Ovary (tissue), 9 donors: ENCODE measurements around the gene HMG20A. TPM values are rescaled to one million over a fixed set of nuclear protein-coding genes. Genes with fewer than 3 reads are reported as not detected.
A peak's percentile ranks its signal among the peaks of the same experiment; 100 is the strongest.

Source experiments
- DNase-seq, 5 donors: peaks; one replicate each; pipeline ENCODE4 v3.0.0-alpha.2; 2019 to 2020
- H3K27ac ChIP-seq, 2 donors: fragments of 200-600 bp; one replicate each; pipeline versions ENCODE4 v1.5.1 to v1.8.0; 2019 to 2022
- H3K27me3 ChIP-seq: fragments of 200-600 bp; one replicate; pipeline ENCODE4 v1.8.0; 2022
- H3K36me3 ChIP-seq: fragments of 200-600 bp; sonication (generic); one replicate; pipeline ENCODE4 v1.5.1; 2019
- H3K4me1 ChIP-seq: one replicate; pipeline ENCODE4 v1.8.1; 2013; ENCODE audit warnings: mild to moderate bottlenecking, moderate library complexity; ENCODE audit not compliant: insufficient read depth
- H3K4me3 ChIP-seq: fragments of 200-600 bp; sonication (generic); one replicate; pipeline ENCODE4 v1.5.1; 2017
- H3K9me3 ChIP-seq, 2 donors: fragments of 200-600 bp in 1 of 2; sonication (generic) in 1 of 2; one replicate each; pipeline versions ENCODE4 v1.5.1 to v1.8.1; 2013 to 2019; ENCODE audit warnings: mild to moderate bottlenecking in 1 of 2, moderate library complexity in 1 of 2
- EP300 ChIP-seq: sonication (generic); formaldehyde crosslinking; IDR thresholded peaks from one replicate; pipeline ENCODE4 v1.6.1; 2017; ENCODE audit warnings: antibody characterized with exemption
- POLR2A ChIP-seq: fragments of 450-650 bp; IDR thresholded peaks from one replicate; pipeline ENCODE4 v1.6.1; 2017; ENCODE audit warnings: antibody characterized with exemption, mild to moderate bottlenecking, moderate library complexity
- WGBS, 3 donors: extraction: QIAGEN DNeasy Blood & Tissue Kit in 1 of 3; methylation state at CpG; one replicate each; pipeline versions ENCODE4 v1.1.5 to v1.1.7; 2013 to 2017; 5-methylcytosine and 5-hydroxymethylcytosine counted together
- intact Hi-C, 4 donors: fragments of 100-400 bp; cut with DNase I; formaldehyde crosslinking; loops; one replicate each; pipeline versions ENCODE4 v1.11.0 to v1.15.1; 2022 to 2023
- polyA plus RNA-seq, 2 donors: library from polyadenylated mRNA; stranded (reverse); fragments of 200-250 nt in 1 of 2; fragments of 350-450 nt in 1 of 2; fragmentation: Illumina TruSeq in 1 of 2; extraction: RNeasy Lipid Tissue Mini Kit (QIAGEN cat#74804) in 1 of 2; gene quantifications; one replicate each; pipeline ENCODE4 v1.2.3, GENCODE V29; 2013 to 2014
- total RNA-seq, 7 donors: library from RNA; depleted of rRNA in 2 of 7; stranded (reverse); fragments of >200 nt in 2 of 7; fragmentation: NEBNext Ultra II Directional in 3 of 7; extraction: Animal tissue kit (Norgen Biotek cat#: 25700) in 3 of 7; gene quantifications; one replicate each; pipeline versions ENCODE4 v1.1.0 to v1.2.4, GENCODE V29; 2016 to 2023
- TF ChIP-seq, protein P1 (sequence below), 3 donors: fragments of 450-650 bp in 2 of 3; fragments of 200-600 bp in 1 of 3; IDR thresholded peaks; one replicate each; pipeline versions ENCODE4 v1.5.1 to v1.8.0; 2016 to 2022; ENCODE audit warnings: antibody characterized with exemption in 3 of 3, mild to moderate bottlenecking in 1 of 3
- donor health status: DM: no; HTN: no; CAD: no; lungs with moderate emphysema.
- donor health status: DM: no; HTN: no; CAD: no.
- donor health status: Bipolar disorder and iron deficiency.
- donor health status: DM: yes; HTN: yes; CAD: no.
- donor health status: DM: no; HTN: no; CAD: no.
- donor health status: DM: yes; HTN: yes; CAD: no.

Gene HMG20A
- total and polyA plus RNA-seq, 9 donors = 18.2 to 53.4 (median 34.9) TPM

DNA sequence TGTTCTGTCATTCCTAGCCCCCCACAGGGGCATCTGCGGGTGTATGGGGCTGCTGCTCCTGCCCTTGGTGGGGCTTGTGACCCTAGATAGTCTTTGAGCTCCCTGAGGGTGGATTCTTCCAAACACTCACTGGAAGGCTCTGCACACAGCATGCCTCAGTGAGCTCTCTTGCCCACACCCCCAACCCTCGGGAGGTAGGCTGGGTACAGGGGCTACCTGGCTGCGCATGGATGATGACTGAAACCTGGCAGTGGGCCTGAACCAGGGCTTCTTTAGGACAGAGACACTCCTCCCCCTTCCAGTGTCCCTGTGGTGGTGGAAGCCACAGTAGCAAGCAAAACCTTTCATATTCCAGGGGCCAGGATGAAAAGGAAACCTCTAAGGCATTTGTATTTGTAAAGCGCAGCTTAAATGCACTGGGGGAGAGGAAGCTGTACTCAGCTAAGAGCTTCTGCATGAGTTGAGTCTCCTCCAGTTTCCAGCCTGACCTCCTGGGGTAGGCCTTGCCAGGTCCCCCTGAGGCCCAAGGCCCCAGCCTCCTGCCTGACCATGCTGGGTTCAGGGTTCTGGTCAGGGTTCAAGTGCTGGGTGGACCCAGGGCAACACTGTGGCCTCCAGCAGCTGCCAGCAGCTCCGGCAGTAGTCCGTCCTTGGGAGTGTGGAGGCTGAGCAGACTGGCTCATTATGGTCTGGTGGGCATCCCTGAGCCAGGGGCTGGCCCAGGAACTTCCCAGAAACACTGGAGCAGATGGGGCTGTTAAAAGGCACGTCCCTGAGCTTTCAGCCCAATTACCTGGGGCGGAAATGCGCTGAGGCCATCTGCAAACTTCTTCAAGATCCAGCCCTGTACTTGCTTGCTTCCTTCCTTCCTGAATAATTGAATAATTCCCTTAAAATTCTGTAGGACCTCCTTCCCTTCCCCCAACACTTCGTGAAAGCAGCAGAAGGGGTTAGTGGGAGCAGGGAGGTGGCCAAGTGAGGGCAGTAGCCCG lies 89.7 kb downstream of the HMG20A start:
- Histone ChIP-seq H3K27ac (no peak overlapping the region), H3K27me3 (no peaks in the 10 kb centered on the region), H3K4me3 (no peak overlapping the region), H3K9me3 (no peaks in the 10 kb centered on the region), H3K4me1 (peaks cover 19% of the 10 kb centered on the region), H3K36me3 (no peaks in the 10 kb centered on the region)
- DNase-seq = peak in 2 of 5 donors; percentile 3 to 11
- TF ChIP-seq, protein P1, sequence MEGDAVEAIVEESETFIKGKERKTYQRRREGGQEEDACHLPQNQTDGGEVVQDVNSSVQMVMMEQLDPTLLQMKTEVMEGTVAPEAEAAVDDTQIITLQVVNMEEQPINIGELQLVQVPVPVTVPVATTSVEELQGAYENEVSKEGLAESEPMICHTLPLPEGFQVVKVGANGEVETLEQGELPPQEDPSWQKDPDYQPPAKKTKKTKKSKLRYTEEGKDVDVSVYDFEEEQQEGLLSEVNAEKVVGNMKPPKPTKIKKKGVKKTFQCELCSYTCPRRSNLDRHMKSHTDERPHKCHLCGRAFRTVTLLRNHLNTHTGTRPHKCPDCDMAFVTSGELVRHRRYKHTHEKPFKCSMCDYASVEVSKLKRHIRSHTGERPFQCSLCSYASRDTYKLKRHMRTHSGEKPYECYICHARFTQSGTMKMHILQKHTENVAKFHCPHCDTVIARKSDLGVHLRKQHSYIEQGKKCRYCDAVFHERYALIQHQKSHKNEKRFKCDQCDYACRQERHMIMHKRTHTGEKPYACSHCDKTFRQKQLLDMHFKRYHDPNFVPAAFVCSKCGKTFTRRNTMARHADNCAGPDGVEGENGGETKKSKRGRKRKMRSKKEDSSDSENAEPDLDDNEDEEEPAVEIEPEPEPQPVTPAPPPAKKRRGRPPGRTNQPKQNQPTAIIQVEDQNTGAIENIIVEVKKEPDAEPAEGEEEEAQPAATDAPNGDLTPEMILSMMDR (IDR thresholded peaks at IDR 0.05) = no peak
- TF ChIP-seq EP300 = no peak
- no peak for TF ChIP-seq POLR2A
- 85 to 90% (median 87%) methylated on average over 9 to 11 of the region's 11 CpGs for WGBS, 3 donors
- intact Hi-C loops = no loop called here

DNA sequence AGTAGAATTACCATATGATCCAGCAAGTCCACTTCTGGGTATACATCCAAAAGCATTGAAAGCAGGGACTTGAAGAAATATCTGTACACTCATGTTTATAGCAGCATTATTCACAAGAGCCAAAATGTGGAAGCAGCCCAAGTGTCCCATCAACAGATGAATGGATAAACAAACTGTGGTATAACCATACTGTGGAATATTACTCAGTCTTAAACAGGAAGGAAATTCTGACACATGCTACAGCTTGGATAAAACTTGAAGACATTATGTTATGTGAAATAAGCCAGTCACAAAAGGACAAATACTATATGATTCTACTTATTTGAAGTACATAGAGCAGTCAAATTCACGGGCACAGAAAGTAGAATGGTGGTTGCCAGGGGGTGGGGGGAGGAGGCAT lies 91.2 kb downstream of the HMG20A start:
- Histone ChIP-seq H3K27me3 (no peaks in the 10 kb centered on the region), H3K4me3 (no peak overlapping the region), H3K36me3 (no peaks in the 10 kb centered on the region), H3K27ac (no peak overlapping the region), H3K4me1 (peaks cover 11% of the 10 kb centered on the region), H3K9me3 (no peaks in the 10 kb centered on the region)
- 97 to 100% (median 97%) methylated on average over 1 of the region's 1 CpG for WGBS, 3 donors
- intact Hi-C loops = no loop called here
- no peak for DNase-seq
- TF ChIP-seq POLR2A (no peak), EP300 (no peak)
- TF ChIP-seq, protein P1 (IDR thresholded peaks at IDR 0.05) = no peak

DNA sequence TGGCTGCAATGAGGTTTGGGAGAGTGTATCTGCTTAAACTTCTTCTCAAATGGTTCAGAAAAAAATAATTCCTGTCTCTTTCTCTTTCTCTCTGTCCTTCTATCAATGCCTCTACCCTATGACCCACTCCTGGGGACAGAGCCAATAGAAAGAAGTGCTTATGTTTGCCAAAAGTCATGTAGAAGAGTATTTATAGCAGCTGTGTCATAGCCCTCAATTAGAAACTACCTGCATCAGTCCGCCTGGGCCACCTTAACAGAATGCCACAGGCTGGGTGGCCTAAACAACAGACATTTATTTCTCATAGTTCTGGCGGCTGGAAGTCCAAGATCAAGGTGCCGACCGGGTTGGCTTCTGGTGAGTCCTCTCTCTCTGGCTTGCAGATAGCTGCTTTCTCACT lies 92.5 kb downstream of the HMG20A start:
- no peak overlapping the region for H3K4me3 ChIP-seq
- intact Hi-C loops = no loop called here
- no peaks in the 10 kb centered on the region for H3K36me3 ChIP-seq
- no peak for TF ChIP-seq POLR2A
- TF ChIP-seq, protein P1 (IDR thresholded peaks at IDR 0.05) = no peak
- TF ChIP-seq EP300 = no peak
- peaks cover 3% of the 10 kb centered on the region for H3K4me1 ChIP-seq
- H3K9me3 ChIP-seq = no peaks in the 10 kb centered on the region
- 91 to 98% (median 95%) methylated on average over 4 of the region's 4 CpGs for WGBS, 3 donors
- no peaks in the 10 kb centered on the region for H3K27me3 ChIP-seq
- DNase-seq = peak in 1 of 5 donors; percentile 3
- no peak overlapping the region for H3K27ac ChIP-seq

GRCh38 chr15:77514641-77515402 lies 94.1 kb downstream of the HMG20A start:
- H3K9me3 ChIP-seq = no peaks in the 10 kb centered on the region
- intact Hi-C loops = no loop called here
- peak in 1 of 5 donors; percentile 7 for DNase-seq
- no peak overlapping the region for H3K4me3 ChIP-seq
- H3K27me3 ChIP-seq = no peaks in the 10 kb centered on the region
- no peak overlapping the region for H3K27ac ChIP-seq
- no peaks in the 10 kb centered on the region for H3K4me1 ChIP-seq
- H3K36me3 ChIP-seq = no peaks in the 10 kb centered on the region
- WGBS, 3 donors = 84 to 92% (median 90%) methylated on average over 11 of the region's 11 CpGs
- TF ChIP-seq EP300 (no peak), POLR2A (no peak)
- TF ChIP-seq, protein P1 (IDR thresholded peaks at IDR 0.05) = no peak
